GM21447 (cell line): ENCODE results near the gene PEPD.

ENCODE experiments used
- ATAC-seq: cut with Tn5 transposase; IDR thresholded peaks from one replicate; pipeline ENCODE4 v1.9.1; 2021; ENCODE audit not compliant: unreplicated experiment

PEPD gene

GRCh38 chr19:33461256-33462111 lies 60.1 kb downstream of the PEPD start:
- ATAC-seq = no peak

GRCh38 chr19:33460221-33460908 lies 61.2 kb downstream of the PEPD start:
- no peak for ATAC-seq

GRCh38 chr19:33459222-33460090 lies 62.1 kb downstream of the PEPD start:
- ATAC-seq = no peak

DNA sequence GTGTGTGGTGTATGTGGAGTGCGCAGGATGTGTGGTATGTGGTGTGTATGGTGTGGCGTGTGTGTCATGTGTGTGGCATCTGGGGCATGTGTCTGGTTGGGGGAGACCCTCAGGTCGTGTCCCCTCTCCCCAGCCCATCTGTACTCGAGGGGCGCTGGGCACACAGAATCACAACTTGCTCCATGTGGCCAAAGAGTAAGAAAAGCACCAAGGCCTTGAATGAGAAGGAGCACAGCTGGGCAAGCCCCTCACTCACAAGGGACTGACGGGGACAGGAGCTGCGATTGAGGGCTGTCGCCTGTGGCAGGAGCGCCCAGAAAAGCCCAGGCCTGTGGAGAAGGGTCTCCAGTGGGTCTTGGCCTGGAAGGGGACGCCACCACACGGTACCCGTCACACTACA lies 62.8 kb downstream of the PEPD start:
- no peak for ATAC-seq

- ATAC-seq = no peak
Observed at GRCh38 chr19:33458171-33458633, 63.4 kb downstream of the PEPD start.

DNA sequence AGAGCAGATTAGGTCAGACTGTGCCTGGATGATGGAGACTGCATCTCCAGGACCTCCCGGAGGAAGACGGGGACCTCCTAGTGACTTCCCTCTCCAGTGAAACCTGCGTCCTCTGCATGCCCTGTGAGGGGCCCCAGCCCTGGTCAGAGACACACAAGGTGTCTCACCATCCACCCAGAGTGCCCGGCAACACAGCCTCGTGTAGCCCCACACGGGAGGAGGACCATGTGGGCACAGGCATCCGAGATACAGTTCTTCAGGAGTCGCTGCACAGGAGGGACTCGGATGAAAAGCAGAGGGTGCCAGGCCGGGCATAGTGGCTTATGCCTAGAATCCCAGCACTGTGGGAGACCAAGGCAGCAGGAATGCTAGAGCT lies 64.8 kb downstream of the PEPD start:
- no peak for ATAC-seq

- no peak for ATAC-seq
Observed at GRCh38 chr19:33456076-33456844, 65.3 kb downstream of the PEPD start.

GRCh38 chr19:33453265-33453664 lies 68.3 kb downstream of the PEPD start:
- no peak for ATAC-seq

DNA sequence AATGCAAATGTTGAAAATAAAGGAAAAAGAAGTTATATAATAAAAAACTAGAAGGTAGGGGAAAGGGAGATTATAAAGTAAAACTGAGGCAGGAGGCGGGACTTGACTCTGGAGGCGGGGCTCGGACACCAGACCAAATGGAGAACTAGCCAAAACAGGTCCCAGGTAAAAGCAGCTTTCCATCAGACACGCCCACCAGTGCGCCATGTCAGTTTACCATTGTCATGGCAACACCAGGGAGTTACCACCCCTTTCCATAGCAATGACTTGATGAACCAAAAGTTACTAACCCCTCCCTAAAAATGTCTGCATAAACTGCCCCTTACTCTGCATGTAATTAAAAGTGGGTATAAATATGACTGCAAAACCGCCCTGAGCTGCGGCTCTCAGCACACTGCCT lies 70.9 kb downstream of the PEPD start:
- no peak for ATAC-seq

DNA sequence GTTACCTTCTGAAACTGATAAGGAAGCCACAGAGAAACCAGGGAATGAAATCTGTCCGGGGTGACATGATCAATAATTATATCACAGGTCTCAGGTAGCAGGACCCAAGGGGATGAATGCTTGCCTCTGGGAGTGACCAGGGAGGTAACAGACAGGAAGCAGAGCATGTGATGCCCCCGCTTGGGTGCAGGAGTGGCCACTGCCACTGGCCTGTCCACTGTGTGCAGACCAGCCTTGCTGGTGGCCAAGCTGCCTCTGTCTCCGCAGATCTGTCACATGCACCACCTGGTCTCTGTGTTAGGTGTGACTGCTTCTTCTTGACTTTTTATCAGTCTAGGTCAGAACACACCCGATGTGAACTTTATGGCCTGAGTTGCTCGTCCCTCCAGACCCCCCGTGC lies 71.8 kb downstream of the PEPD start:
- ATAC-seq = no peak

GRCh38 chr19:33448159-33448516 lies 73.5 kb downstream of the PEPD start:
- ATAC-seq = no peak

DNA sequence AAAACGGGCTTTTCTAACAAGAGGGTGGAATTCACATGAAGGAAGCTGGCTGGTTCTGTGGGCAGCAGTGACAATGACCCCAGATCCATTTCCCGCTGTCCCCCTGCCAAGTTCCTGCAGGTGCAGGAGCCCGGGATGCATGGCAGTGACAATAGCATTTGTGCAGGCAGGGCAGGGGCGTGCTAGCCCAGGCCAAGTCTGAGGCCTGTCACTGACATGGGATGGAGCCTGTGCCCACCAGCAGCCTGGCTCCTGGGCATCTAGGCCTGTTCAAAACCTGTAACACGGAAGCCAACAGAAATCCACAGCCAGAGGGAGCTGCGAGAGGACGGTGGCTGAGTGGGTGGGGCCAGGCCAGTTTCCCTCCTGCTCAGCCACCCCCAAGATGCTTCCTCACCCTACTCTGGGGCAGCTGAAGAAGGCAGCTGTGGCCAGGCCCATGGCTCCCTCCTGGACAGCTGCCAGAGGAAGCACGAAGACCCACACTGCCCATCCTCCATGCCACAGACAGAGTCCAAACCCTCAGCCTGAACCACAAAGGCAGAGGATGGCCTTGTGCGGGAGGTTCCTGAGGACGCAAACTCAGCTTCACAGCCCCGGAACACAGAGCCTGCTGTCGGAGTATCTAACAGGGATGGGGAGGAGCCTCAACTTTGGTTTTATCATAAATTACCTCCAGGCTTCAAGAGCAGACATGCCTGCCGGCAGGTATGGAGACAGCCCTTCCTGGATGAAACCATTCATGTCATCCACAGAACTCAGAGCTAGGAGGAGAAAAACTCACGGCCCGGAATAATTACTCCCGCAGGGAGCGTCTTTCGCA lies 74.0 kb downstream of the PEPD start:
- ATAC-seq = no peak

DNA sequence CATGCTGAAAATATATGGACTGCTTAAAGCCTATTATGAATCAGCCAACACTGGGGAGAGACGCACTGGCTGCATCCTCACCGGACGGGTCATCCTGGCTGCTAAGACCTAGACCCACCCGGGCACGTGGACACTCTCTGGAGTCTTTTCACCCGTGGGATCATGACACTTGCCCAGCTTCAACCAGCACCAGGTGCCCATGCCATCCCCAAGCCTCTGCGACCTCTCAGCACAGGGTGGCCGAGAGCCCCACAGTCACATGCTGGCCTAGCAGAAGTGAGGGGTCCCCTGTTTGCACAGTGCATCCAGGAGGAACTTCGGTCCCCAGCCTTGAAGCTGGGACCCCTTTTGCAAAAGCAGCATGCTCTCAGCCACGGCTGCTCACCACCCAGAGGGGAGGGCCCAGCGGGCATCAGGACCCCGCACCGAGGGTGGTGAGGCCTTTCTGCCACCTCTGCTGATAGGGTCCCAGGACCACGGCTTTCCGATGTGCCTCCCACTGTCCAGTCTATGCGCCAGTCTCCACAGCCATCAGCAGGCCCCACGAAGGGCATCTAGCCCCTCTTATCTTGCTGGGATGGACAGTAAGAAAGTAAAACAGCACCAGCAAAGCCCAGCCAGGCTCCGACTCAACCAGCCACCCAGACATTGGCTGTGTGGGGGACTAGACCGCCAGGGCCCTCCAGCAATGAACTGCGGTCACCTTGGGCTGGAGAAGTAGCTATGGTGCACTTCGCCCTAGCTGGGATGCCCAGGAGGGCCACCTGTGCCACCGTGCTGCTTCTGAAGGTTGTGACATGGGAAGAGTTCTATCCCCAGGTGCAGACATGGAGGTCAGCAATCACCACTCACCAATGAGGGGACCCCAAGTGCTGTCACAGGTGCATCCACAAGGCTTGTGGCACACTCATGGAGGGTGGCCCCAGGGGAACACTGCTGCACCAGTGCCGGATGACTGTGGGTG lies 75.0 kb downstream of the PEPD start:
- ATAC-seq = no peak

DNA sequence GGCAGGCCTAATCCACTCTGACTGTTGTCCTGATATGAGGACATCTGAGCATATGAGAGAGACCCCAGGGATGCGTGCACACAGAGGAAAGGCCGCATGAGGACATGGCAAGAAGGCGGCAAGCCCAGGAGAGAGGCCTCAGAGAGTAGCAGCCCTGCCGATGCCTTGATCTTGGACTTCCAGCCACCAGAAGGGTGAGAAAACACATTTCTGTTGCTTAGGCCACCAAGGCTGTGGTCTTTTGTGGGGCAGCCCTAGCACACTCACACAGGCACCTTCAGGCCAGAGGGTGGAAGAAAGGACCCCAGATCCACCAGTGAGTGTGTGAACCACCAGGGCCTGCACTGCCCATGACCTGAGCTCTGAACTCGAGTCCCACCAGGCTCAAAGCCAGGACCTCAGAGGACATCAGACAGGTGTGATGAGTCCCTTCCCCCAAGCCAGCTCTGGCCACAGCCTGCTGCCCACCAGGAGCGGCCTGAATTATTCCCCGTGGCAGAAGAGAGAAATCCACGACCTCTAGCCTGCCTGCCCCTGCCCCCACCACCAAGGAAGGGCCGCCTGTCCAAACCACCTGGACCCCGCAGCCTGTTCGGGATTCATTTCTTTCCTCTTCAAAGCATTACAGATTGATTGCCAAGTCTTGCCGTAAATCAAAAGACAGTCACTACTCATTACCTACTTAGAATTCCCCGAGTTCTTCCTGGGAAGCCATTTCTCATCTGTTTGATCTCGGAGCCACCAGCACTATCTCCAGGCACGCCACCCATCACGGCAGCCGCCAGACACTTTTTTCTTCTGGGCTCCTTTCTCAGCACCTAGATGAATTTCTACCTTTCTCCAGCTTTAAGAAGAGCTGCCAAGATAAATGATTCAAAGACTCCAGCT lies 75.9 kb downstream of the PEPD start:
- ATAC-seq = no peak

GRCh38 chr19:33444562-33445441 lies 76.8 kb downstream of the PEPD start:
- ATAC-seq = no peak

DNA sequence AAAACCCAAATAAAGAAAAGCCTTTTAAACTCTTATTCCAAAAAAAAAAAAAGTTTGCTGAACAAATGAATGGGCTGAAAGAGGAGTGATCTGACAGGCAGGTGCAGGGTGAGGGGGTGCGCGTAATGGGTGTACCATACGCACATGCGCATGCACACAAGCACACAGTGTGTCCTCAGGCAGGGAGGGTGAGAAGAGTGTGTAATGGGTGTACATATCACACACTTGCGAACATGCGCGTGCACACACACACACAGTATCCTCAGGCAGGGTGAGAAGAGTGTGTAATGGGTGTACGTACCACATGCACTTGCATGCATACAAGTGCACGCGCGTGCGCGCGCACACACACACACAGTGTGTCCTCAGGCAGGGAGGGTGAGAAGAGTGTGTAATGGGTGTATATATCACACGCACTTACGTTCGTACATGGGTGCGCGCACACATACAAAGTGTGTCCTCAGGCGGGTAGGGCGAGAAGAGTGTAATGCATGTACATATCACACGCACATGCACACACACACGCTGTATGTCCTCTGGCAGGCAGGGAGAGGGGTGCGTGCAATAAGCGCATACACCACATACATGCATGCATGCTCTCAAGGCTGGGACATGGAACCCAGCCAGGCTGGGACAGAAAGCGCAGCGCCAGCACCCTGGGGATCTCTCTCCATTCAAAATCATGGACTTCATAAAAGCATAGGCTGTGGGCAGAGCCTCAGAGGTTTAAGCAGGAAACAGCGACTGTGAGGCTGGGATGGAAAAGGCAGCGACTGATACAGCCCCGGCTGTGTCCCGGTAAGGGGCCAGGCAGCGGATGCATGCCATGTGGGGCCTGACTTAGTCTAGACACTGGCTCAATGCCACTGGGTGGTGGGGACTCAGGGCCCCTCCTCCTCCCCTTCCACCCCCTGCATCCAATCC lies 77.7 kb downstream of the PEPD start:
- no peak for ATAC-seq
